Mucosa of descending colon (tissue), 3 donors: ENCODE measurements around the gene YIF1A. TPM values are rescaled to one million over a fixed set of nuclear protein-coding genes. Genes with fewer than 3 reads are reported as not detected.

Experiments
- ATAC-seq: fragments of 200-7000 bp; cut with Tn5 transposase; one replicate; pipeline ENCODE4 v1.9.1; 2020; ENCODE audit warnings: mild to moderate bottlenecking, moderate library complexity
- DNase-seq, 3 donors: peaks; one replicate each; pipeline ENCODE4 v3.0.0-alpha.2; 2020
- H3K36me3 ChIP-seq: fragments of 200-600 bp; one replicate; pipeline ENCODE4 v1.8.0; 2021; ENCODE audit warnings: low read depth, mild to moderate bottlenecking
- H3K4me1 ChIP-seq: fragments of 200-600 bp; one replicate; pipeline ENCODE4 v1.8.0; 2021; ENCODE audit warnings: low read depth, mild to moderate bottlenecking
- H3K4me3 ChIP-seq: fragments of 200-600 bp; one replicate; pipeline ENCODE4 v1.8.0; 2021; ENCODE audit warnings: mild to moderate bottlenecking
- H3K9me3 ChIP-seq: fragments of 200-600 bp; one replicate; pipeline ENCODE4 v1.8.0; 2021; ENCODE audit warnings: mild to moderate bottlenecking
- CTCF ChIP-seq: fragments of 200-600 bp; IDR thresholded peaks from one replicate; pipeline ENCODE4 v1.8.0; 2022; ENCODE audit warnings: antibody characterized with exemption, mild to moderate bottlenecking
- intact Hi-C, 2 donors: fragments of 100-400 bp; cut with DNase I in 1 of 2; cut with micrococcal nuclease in 1 of 2; formaldehyde crosslinking; loops; one replicate each; pipeline versions ENCODE4 v1.11.0 to v1.11.1; 2022; cut with DNase I, micrococcal nuclease
- total RNA-seq, 3 donors: library from RNA; stranded (reverse); fragmentation: NEBNext Ultra II Directional in 2 of 3; extraction: Animal tissue kit (Norgen Biotek cat#: 25700) in 2 of 3; gene quantifications; one replicate each; pipeline versions ENCODE4 v1.2.1 to v1.2.4, GENCODE V29; 2021 to 2023
- donor health status: DM: no; HTN: no; CAD: no; lungs with moderate emphysema.
- donor health status: DM: no; HTN: no; CAD: no.
- donor health status: DM: no; HTN: yes; CAD: no.

YIF1A gene
- total RNA-seq, 3 donors from 2014 or later, result 66.1 to 93.5 (median 77.9) TPM

DNA sequence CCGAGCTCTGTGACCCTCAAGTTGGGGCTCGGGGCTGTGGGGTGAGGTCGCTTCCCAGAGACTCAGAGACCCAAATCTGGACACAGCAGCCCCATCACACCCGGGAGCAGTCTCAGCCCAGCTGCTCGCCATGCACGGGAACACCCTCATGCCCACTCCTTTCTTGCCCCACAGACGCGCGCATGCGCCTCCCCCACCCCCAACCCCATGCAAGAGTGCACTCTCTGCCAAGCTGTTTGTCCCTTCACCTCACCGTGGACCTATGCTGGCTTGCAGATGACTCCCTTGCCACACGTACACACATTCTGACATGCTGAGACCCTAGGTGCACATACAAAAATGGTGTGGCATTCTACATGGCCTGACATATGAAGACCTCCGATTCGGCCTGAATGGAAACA lies 28.4 kb upstream of the YIF1A start:
- DNase-seq (no peak), ATAC-seq (no peak)
- peaks cover 12% of the 10 kb centered on the region for H3K4me1 ChIP-seq
- H3K36me3 ChIP-seq, result no peaks in the 10 kb centered on the region
- intact Hi-C loops, result loop anchor here in 1 of 2 donors (10.0 kb wide), 1 partner anchor 67 kb away; no protein-coding TSS in a partner anchor
- no peaks in the 10 kb centered on the region for H3K9me3 ChIP-seq
- no peak overlapping the region for H3K4me3 ChIP-seq
- no peak for TF ChIP-seq CTCF

DNA sequence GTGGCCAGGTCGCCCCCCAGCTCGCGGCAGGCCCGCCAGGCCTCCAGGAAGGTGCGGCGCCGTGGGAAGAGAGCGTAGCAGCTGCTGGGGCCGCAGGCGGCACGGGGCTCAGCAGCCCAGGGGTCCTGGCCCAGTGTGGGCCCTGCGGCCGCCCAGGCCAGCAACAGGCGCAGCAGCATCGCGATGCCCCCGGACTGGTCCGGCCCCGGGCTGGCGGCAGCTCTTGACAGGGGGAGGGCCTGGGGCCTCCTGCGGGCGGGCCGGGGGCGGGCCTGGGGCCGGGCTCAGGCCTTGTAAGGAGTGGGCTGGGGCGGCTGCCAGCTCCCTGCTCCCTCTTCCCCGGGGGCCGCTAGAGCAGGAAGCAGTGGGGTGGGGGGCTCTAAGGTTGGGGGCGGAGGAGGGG lies 27.9 kb upstream of the YIF1A start, which contains the start of gene CD248:
Gene CD248 (minus strand): TSS at position 196 of the 403 bp plus-strand sequence. CDS start 17 bp downstream, at position 179.
- intact Hi-C loops, result loop anchor here in 1 of 2 donors (10.0 kb wide), 1 partner anchor 68 kb away; no protein-coding TSS in a partner anchor
- no peak for TF ChIP-seq CTCF
- Histone ChIP-seq H3K4me3 (no peak within 1 kb of the TSS), H3K4me1 (peaks cover 12% of the 10 kb centered on the region), H3K36me3 (no peaks in the 10 kb centered on the region), H3K9me3 (no peaks in the 10 kb centered on the region)
- DNase-seq, result peak in 2 of 3 donors; percentile 58 to 81
- no peak for ATAC-seq

DNA sequence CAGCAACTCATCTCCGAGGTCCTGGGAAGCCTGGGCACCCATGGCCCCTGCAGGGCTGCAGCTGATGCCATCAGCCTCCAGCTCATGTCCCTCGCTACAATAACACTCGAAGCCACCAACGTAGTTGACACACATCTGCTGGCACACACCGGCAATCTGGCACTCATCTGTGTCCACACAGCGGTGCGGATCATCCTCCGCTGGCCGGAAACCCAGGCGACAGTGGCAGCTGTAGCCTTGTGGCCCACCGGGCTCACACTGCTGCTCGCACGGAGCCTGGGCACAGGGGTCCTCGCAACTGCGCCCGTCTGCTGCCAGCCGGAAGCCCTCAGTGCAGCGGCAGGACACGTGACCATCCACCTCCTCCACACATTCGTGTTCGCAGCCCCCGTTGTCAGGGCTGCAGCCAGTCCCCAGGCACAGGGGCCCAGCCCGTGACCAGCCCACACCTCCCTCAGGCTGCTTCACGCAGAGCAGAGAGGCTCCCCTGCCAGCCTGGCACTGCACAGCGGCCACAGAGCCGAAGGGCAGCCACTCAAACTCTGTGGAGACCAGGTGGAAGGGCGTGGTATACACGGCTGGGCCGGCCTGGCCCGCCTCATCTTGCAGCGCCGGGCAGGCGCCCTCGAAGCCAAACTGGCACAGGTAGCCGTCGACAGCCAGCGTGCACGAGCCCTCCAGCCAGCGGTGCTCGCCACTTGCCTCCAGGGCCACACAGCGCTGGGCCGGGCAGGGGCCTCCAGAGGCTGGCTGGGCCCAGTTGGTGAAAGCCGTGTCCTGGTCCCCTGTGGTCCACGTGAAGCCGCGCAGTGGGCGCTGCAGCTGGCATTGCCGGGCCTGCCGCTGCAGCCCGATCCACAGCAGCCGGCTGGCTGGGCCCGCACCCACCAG lies 27.2 kb upstream of the YIF1A start:
- ATAC-seq, result no peak
- no peak for DNase-seq
- H3K9me3 ChIP-seq, result no peaks in the 10 kb centered on the region
- no peak for TF ChIP-seq CTCF
- H3K4me1 ChIP-seq, result peaks cover 12% of the 10 kb centered on the region
- H3K36me3 ChIP-seq, result no peaks in the 10 kb centered on the region
- intact Hi-C loops, result loop anchor here in 1 of 2 donors (10.0 kb wide), 1 partner anchor 69 kb away; no protein-coding TSS in a partner anchor
- H3K4me3 ChIP-seq, result no peak overlapping the region

DNA sequence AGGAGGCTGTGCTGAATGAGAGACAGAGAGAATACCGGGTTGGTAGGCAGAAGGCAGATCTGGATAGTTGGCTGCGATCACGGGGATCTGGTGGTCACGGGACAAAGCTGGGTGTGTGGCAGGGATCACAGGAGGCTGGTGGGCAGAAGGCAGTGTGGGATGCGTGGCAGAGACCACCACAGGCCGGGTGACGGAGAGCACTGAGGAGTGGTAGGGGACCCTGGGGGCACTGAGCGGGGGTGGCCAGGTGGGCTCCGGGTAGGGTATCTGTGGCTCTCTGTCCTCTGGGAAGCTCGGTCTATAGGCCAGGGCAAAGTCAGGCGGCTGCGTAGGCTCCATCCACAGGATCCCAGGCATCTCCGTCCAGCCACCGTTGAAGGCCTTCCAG lies 26.5 kb upstream of the YIF1A start:
- no peak for DNase-seq
- Histone ChIP-seq H3K36me3 (no peaks in the 10 kb centered on the region), H3K4me3 (no peak overlapping the region), H3K4me1 (peaks cover 12% of the 10 kb centered on the region), H3K9me3 (no peaks in the 10 kb centered on the region)
- ATAC-seq, result no peak
- intact Hi-C loops, result loop anchor here in 1 of 2 donors (10.0 kb wide), 1 partner anchor 69 kb away; no protein-coding TSS in a partner anchor
- no peak for TF ChIP-seq CTCF

- intact Hi-C loops, result loop anchor here in 1 of 2 donors (10.0 kb wide), 1 partner anchor 70 kb away; no protein-coding TSS in a partner anchor
- TF ChIP-seq CTCF, result no peak
- H3K36me3 ChIP-seq, result no peaks in the 10 kb centered on the region
- no peak for DNase-seq
- peaks cover 12% of the 10 kb centered on the region for H3K4me1 ChIP-seq
- H3K9me3 ChIP-seq, result no peaks in the 10 kb centered on the region
- no peak for ATAC-seq
- H3K4me3 ChIP-seq, result no peak overlapping the region
Observed at GRCh38 chr11:66314561-66315497, 25.9 kb upstream of the YIF1A start.
